Panc1 (cell line): ENCODE data around the gene MTCH1. TPM values are rescaled to one million over a fixed set of nuclear protein-coding genes. Genes with fewer than 3 reads are reported as not detected.

Experiments used
- ATAC-seq: fragments of 200-7000 bp; cut with Tn5 transposase; 2 replicates; pipeline ENCODE4 v1.9.1; 2020; ENCODE audit warnings: mild to moderate bottlenecking, moderate library complexity
- BruUV-seq: library from RNA; stranded (reverse); fragments of 400-500 nt; replicated peaks from 2 replicates; lab custom pipeline; 2021; lab: Mats Ljungman, UMichigan
- CTCF ChIA-PET: fragments of 300-600 bp; sonication (Branson Sonifier 250); formaldehyde crosslinking; loops from one replicate; lab custom pipeline; 2022; ENCODE audit warnings: antibody characterized with exemption; lab: Charles Lee
- POLR2A ChIA-PET: fragments of 300-600 bp; sonication (Branson Sonifier 250); formaldehyde crosslinking; loops from one replicate; lab custom pipeline; 2022; ENCODE audit warnings: antibody characterized with exemption; lab: Charles Lee
- DNase-seq: peaks from one replicate; pipeline ENCODE4 v3.0.0-alpha.2; 2010; ENCODE audit warnings: low read depth, low spot score
- H3K27ac ChIP-seq: 2 replicates; pipeline ENCODE4 v1.5.1; 2011; ENCODE audit warnings: mild to moderate bottlenecking, low read length, inconsistent platforms
- H3K27me3 ChIP-seq: fragments of 200-500 bp; sonication (Bioruptor generic); 2 replicates; pipeline ENCODE4 v1.6.0; 2014; ENCODE audit warnings: low read length, inconsistent platforms; ENCODE audit not compliant: control insufficient read depth, insufficient read depth
- H3K36me3 ChIP-seq: fragments of 200-500 bp; sonication (Bioruptor generic); 2 replicates; pipeline ENCODE4 v1.5.1; 2014; ENCODE audit warnings: inconsistent platforms, mild to moderate bottlenecking, low read length, moderate library complexity; ENCODE audit not compliant: control insufficient read depth, insufficient read depth
- H3K4me1 ChIP-seq: 2 replicates; pipeline ENCODE4 v1.5.1; 2011; ENCODE audit warnings: inconsistent platforms, mild to moderate bottlenecking, low read length, moderate library complexity; ENCODE audit not compliant: control insufficient read depth, insufficient read depth
- H3K4me3 ChIP-seq, 2 experiments: 2 replicates each; pipeline ENCODE4 v1.5.1; 2011 to 2012; ENCODE audit warnings: low read depth in 2 of 2, low read length in 2 of 2, mild to moderate bottlenecking in 2 of 2, inconsistent platforms in 1 of 2, moderate library complexity in 1 of 2
- H3K9me3 ChIP-seq: fragments of 200-500 bp; sonication (Bioruptor generic); 2 replicates; pipeline ENCODE4 v1.5.1; 2014; ENCODE audit warnings: low read depth, mild to moderate bottlenecking, inconsistent platforms, low read length, moderate library complexity; ENCODE audit not compliant: control insufficient read depth, insufficient read depth
- POLR2AphosphoS5 ChIP-seq: IDR thresholded peaks from 2 replicates; pipeline ENCODE4 v1.6.1; 2012; ENCODE audit warnings: mild to moderate bottlenecking, low read depth, low read length, moderate library complexity
- SIN3A ChIP-seq: IDR thresholded peaks from 2 replicates; pipeline ENCODE4 v1.6.1; 2012; ENCODE audit warnings: low read depth, mild to moderate bottlenecking, low read length, moderate library complexity, borderline replicate concordance; ENCODE audit not compliant: insufficient read depth
- TCF7L2 ChIP-seq: IDR thresholded peaks from 2 replicates; pipeline ENCODE4 v1.6.1; 2011; ENCODE audit warnings: mild to moderate bottlenecking, low read depth, low read length, inconsistent platforms
- in situ Hi-C: cut with HindIII; loops from 2 replicates; pipeline ENCODE4 v1.10.0; 2016; ENCODE audit warnings: low sequenced_read_pairs, low pct_unique_long_range_greater_than_20kb
- intact Hi-C: fragments of 100-400 bp; cut with micrococcal nuclease; formaldehyde crosslinking; loops from one replicate; pipeline ENCODE4 v1.10.0; 2022; ENCODE audit not compliant: unreplicated experiment
- total RNA-seq: library from RNA; stranded (reverse); gene quantifications from one replicate; pipeline ENCODE4 v1.2.1, GENCODE V29; 2021; ENCODE audit not compliant: unreplicated experiment
- TF ChIP-seq, protein P1 (sequence below): fragments of 450-650 bp; IDR thresholded peaks from 2 replicates; pipeline ENCODE4 v1.5.1; 2017; ENCODE audit warnings: mild to moderate bottlenecking
- TF ChIP-seq, protein P2 (sequence below), 2 experiments: IDR thresholded peaks; 2 replicates each; pipeline ENCODE4 v1.6.1; 2011 to 2012; ENCODE audit warnings: low read depth in 2 of 2, control low read depth in 1 of 2, low read length in 1 of 2, mild to moderate bottlenecking in 1 of 2, moderate library complexity in 1 of 2; ENCODE audit not compliant: insufficient read depth in 1 of 2

Gene MTCH1
- total RNA-seq, 1 experiment from 2014 or later = 223 TPM

DNA sequence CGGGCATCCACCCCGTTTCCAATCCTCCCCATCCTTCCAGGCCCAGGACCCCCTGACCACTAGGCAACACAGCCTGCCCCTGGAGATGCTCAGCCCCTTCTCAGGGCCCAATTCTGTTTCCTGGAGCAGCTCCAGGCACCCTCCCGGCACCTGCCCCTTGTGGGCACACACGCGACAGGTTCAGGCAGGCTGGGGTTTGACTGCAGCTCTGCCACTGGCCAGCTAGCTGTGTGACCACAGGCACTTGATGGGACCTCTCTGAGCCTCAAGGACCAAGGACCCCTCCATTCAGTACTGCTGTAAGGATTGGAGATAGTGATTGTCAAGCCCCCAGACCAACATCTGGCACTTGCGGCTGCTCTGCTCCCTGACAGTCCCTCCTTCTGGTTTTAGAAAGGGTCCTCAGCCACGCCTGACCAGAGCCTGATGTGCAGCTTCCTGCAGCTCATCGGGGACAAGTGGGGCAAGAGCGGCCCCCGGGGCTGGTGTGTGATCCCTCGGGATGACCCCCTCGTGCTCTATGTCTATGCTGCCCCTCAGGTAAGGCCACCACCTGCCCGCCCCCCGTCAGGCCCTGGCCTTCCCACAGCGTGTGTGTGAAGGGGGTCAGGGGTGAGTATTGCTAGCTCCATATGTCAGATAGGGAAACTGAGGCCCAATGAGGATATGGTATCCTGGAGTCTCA is 41.2 kb upstream of the MTCH1 start:
- intact Hi-C loops (loop anchor here (2.0 kb wide), 1 partner anchor 146 kb away; no protein-coding TSS in a partner anchor), in situ Hi-C loops (no loop called here)
- ChIA-PET POLR2A (interaction anchor here (0.6 kb wide), 1 partner anchor 154 kb away, joined by 6 read pairs; no protein-coding TSS in a partner anchor), CTCF (interaction anchor here (0.8 to 1.3 kb wide), 2 partner anchors 8 to 183 kb away, joined by 4 to 6 read pairs; no protein-coding TSS in a partner anchor)
- no peaks in the 10 kb centered on the region for H3K27me3 ChIP-seq
- H3K27ac ChIP-seq = no peak overlapping the region
- 0 out of 2 replicates have a peak, but pooled peaks cover 10% of the 10 kb centered on the region for H3K4me1 ChIP-seq
- DNase-seq (no peak), ATAC-seq (no peak)
- no peaks in the 10 kb centered on the region for H3K36me3 ChIP-seq
- no peak for TF ChIP-seq POLR2AphosphoS5
- no TSS peak for BruUV-seq
- no peaks in the 10 kb centered on the region for H3K9me3 ChIP-seq
- H3K4me3 ChIP-seq = no peak overlapping the region

DNA sequence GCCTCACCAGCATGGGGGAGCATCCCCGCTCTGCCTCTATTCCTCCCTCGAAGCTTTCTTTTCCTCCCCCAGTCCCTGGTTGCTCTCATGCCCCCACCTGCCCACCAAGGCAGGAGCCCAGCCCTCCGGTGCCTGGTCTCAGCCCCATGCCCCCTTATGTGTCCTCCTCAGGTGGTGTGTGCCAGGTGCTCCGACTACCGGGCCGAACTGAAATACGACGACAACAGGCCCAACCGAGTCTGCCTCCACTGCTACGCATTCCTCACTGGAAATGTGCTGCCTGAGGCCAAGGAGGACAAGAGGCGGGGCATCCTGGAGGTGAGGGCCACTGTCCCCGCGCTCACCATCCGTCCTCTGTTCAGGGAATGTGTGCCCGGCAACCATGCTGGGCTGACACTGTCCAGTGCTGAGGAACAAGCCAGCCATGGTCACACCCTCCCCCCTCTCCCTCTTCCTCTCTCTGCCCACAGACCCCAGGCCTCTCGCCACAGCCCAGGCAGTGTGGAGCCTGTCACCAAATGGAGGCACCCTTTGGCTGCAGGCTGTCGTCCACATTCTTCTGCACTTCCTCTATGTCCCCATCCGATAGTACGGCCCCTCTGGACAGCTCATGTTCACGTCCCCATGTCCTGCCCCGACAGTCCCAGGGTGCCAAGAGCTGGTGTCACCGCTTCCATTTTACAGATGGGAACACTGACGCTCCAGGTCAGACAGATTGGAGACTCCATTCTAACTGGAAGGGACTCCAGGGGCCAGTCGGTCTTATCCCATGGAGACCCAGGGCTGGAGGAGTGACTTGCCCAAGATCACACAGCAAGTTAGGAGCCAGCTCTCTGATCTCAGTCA is 39.8 kb upstream of the MTCH1 start:
- TF ChIP-seq SIN3A = no peak
- TF ChIP-seq POLR2AphosphoS5 = no peak
- TF ChIP-seq, protein P1, sequence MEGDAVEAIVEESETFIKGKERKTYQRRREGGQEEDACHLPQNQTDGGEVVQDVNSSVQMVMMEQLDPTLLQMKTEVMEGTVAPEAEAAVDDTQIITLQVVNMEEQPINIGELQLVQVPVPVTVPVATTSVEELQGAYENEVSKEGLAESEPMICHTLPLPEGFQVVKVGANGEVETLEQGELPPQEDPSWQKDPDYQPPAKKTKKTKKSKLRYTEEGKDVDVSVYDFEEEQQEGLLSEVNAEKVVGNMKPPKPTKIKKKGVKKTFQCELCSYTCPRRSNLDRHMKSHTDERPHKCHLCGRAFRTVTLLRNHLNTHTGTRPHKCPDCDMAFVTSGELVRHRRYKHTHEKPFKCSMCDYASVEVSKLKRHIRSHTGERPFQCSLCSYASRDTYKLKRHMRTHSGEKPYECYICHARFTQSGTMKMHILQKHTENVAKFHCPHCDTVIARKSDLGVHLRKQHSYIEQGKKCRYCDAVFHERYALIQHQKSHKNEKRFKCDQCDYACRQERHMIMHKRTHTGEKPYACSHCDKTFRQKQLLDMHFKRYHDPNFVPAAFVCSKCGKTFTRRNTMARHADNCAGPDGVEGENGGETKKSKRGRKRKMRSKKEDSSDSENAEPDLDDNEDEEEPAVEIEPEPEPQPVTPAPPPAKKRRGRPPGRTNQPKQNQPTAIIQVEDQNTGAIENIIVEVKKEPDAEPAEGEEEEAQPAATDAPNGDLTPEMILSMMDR = no peak
- TF ChIP-seq, protein P2, sequence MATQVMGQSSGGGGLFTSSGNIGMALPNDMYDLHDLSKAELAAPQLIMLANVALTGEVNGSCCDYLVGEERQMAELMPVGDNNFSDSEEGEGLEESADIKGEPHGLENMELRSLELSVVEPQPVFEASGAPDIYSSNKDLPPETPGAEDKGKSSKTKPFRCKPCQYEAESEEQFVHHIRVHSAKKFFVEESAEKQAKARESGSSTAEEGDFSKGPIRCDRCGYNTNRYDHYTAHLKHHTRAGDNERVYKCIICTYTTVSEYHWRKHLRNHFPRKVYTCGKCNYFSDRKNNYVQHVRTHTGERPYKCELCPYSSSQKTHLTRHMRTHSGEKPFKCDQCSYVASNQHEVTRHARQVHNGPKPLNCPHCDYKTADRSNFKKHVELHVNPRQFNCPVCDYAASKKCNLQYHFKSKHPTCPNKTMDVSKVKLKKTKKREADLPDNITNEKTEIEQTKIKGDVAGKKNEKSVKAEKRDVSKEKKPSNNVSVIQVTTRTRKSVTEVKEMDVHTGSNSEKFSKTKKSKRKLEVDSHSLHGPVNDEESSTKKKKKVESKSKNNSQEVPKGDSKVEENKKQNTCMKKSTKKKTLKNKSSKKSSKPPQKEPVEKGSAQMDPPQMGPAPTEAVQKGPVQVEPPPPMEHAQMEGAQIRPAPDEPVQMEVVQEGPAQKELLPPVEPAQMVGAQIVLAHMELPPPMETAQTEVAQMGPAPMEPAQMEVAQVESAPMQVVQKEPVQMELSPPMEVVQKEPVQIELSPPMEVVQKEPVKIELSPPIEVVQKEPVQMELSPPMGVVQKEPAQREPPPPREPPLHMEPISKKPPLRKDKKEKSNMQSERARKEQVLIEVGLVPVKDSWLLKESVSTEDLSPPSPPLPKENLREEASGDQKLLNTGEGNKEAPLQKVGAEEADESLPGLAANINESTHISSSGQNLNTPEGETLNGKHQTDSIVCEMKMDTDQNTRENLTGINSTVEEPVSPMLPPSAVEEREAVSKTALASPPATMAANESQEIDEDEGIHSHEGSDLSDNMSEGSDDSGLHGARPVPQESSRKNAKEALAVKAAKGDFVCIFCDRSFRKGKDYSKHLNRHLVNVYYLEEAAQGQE (IDR thresholded peaks at IDR 0.05; ENCODE audit: insufficient read depth in 1 of 2, low read depth in 2 of 2, low read length in 1 of 2) = no peak
- TF ChIP-seq TCF7L2 = no peak
- ATAC-seq (no peak), DNase-seq (no peak)
- ChIA-PET POLR2A (no interaction called here), CTCF (interaction anchor here (0.5 to 1.3 kb wide), 2 partner anchors 136 to 185 kb away, joined by 3 to 4 read pairs; no protein-coding TSS in a partner anchor)
- intact Hi-C loops = loop anchor here (1.0 to 2.0 kb wide), 2 partner anchors 25 to 147 kb away; no protein-coding TSS in a partner anchor
- Histone ChIP-seq H3K27me3 (no peaks in the 10 kb centered on the region), H3K4me1 (0 out of 2 replicates have a peak, but pooled peaks cover 10% of the 10 kb centered on the region), H3K9me3 (no peaks in the 10 kb centered on the region), H3K4me3 (no peak overlapping the region), H3K36me3 (no peaks in the 10 kb centered on the region), H3K27ac (no peak overlapping the region)
- no TSS peak for BruUV-seq
- in situ Hi-C loops = no loop called here
